SH-SY5Y (cell line): ENCODE measurements around the gene TMEM221.

ENCODE experiments used
- GATA2 ChIP-seq: IDR thresholded peaks from 2 replicates; pipeline ENCODE4 v1.6.1; 2011; ENCODE audit warnings: mild to moderate bottlenecking, low read depth, low read length
- GATA3 ChIP-seq: IDR thresholded peaks from 2 replicates; pipeline ENCODE4 v1.6.1; 2011; ENCODE audit warnings: low read depth, mild to moderate bottlenecking, low read length, moderate library complexity

DNA sequence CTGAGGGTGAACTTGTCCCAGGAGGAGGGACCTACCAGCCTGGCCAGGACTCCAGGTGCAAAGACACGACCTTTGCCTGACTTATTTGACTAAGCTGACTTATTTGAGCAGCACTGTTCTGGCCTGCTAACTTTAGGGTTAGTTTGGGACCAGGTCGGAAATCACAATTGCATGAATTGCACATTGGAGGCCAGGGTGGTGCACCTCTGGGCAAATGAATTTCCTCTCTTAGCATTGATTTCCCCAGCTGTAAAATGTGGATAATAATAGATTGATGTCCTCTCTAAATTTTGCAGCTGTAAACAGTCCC lies 41.6 kb downstream of the TMEM221 start:
- TF ChIP-seq GATA2 (no peak), GATA3 (no peak)
